Astrocyte of the hippocampus (primary cell): ENCODE measurements around the gene FBXO4.
"Not testable (repeated sequence)": the region's sequence is repeated elsewhere in the genome, so short reads cannot be mapped to it uniquely, and the experiment has no call there.

Experiments
- DNase-seq: peaks from one replicate; pipeline ENCODE4 v3.0.0; 2011; ENCODE audit warnings: low read depth, low spot score

FBXO4 gene

DNA sequence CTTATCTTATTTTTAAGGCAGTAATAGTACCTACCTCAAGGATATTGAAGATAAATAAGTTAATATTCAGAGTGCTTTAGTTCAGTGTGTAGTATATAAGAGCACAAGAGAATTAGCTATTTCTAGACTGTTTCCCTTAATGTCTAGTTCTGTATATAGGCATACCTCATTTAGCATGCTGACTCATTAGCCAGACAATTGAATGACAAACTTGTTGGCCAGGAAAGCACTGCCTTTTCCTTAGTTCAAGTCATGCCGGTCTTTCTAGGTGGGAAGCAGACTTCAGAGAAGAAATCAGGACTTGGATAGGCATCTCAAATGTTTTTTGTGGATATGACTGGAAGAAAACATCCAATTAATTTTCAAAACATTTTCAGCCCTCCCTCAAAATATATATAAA lies 3.2 kb upstream of the FBXO4 start:
- DNase-seq: peak; percentile 59

DNA sequence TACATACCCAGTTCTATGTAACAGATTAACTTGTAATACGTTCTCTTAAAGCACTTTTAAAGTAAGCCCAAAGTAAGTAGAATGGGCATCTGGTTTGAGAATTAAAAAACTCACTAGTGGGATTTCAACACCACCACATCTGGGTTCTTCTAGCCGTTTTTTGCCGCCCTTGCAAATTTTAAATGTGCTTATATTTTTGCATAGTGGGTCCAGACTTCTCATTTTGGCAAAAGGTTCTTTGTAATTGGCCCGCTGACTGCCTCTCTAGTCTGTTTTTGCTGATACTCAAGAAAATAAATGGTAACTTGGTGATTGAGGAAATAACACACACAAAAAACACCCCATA lies 582 bp upstream of the FBXO4 start:
- no peak for DNase-seq

DNA sequence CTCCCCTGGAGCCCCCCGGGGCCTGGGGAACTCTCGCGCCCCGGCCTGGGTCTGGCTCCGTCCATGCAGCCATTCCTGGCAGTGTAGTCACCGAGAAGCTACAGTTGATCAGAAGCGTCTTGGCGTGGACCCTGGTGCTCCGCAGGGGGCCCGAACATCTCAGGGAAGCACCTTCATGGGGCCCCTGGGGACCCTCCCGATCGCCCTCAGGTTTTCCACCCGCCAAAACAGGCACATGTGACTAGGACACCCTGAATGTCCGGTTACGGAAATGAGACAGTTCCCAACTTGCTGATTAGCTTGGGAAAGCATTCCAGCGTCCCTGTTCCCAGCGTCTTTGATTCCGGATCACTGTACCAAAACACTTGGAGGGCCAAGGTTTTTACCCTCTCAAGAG lies 472 bp downstream of the FBXO4 start:
- no peak for DNase-seq

DNA sequence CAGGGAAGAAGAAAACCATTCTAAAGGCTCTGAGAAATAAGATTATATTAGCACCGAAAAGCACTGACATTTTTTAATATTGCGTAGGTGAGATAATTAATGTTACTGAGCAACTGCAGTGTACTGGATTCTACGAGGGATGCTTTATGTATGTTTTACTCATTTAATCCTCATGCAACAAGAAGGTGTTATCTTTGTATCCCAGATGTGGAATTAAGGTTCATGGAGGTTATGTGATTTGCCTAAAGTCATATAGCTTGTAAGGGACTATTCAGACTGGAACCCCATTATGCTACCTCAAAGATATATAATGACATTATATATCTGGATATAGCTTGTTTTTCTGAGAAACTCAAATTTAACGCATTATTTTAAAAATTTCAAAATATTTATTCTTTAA lies 2.5 kb downstream of the FBXO4 start:
- DNase-seq: no peak

DNA sequence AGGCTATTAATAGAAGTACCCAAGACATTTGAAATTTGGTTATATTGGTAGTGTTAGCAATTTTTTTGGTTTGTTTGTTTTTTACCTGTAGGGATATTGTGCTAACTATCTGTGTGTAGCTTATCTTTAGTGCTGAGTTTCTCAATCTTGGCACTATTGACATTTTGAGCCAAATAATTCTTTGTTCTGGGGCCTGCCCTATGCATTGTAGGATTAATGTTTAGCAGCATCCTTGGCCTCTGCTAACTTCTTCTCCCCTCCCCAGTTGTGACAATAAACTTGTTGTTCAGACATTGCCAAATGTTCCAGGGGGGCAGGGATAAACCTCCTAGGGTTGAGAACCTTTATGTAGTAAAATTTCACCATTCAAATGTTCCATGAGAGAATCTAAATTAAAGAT lies 4.0 kb downstream of the FBXO4 start:
- no peak for DNase-seq

DNA sequence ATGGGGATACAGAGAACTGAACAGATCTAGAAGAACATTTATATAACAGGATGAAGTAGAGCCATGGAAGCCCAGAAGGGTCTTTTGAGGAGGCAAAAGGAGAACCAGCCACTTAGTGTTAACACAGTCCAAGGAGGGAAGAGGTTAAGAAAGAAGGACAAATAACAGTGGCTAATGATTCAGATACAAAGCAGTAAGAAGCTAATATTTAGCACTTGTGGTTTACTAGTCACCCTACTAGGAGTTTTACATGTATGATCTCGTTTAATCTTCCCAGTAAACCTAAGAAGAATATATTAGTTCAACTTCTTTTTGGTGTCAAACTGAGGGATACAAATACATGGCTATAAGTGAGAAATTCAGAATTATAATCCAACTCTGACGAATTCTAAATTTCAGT lies 7.7 kb downstream of the FBXO4 start:
- no peak for DNase-seq

DNA sequence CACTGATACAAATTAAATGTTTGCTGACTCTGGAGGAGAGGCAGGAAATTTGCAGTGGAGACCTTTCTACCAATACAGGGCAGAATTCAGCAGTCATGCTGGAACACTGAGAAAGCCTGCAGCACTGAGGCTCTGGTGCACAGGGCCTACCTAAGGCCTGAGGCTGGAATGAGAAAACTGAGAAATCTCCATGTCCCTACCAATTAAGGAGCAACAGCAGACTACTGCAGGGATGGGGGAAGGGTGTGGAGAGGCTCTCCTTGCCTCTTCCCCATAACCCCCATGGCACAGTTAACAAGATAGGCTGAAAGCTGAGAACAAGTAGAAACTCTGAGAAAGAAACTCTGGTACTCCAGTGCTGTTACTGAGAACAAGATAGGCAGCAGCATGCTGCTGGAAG lies 10.5 kb downstream of the FBXO4 start:
- DNase-seq: no peak

DNA sequence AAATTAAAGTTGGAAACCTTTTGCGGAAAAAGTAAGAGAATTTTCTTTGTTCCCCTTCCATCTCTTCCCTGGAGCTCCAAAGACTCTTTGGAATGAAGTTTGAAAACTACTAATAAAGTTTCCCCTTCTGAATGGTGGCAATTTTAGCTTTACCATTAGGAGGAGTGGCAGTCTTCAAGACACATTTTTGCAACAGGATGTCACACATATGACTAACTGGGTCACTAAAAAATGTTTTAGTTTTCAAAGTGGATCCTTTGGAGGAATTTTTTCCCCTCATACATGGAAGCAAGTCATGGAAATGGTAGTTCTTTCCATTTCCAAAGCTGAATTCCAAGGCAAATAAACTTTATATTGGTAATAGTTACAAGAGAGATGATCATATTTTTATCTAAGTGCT lies 15.6 kb downstream of the FBXO4 start:
- DNase-seq: no peak

DNA sequence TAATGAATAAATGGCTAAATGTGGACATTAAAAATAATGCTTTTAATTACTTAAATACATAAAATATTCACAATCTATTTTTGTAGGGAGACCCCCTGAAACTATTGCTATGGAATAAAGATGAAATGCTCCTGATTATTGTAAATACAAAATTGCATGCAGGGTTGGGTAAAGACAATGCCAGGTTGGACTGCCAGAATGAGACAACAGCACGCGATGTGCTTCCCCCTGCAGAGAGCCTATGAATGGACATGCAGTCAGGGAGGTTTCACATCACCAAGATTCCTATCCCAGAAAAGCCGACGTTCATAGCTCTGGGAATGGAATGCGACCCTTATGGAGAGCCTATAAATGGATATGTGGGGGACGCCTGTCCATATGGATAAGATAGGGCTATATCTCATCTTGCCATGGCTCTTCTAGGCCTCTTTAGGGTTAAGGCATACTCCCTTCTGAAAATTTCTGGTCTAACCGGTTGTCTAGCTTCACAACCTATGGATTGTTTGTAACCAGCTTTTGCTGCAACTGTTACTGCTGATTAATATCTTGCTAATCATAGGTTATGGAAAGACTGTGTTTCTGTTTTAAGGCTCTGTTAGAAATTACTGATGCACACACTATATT lies 20.4 kb downstream of the FBXO4 start:
- not testable (repeated sequence) for DNase-seq

DNA sequence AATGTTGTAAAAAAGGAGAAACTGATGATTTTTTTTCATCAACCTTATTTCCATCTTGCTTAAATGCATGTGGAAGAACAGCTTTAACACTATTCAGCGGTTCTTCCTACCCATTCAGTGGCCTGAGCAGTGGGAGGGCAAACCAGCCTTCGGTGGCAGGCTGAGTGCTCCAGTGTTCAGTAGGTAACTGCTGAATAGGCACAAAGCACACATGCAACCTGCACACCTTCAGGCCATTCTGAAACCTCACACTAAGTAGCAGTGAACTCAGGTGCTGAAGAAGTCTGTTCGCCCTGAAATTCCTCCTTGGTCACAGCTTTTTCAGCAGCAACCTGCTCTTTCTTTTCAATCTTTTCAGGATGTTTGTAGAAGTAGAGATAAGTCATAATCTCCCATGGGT lies 26.1 kb downstream of the FBXO4 start:
- DNase-seq: no peak

DNA sequence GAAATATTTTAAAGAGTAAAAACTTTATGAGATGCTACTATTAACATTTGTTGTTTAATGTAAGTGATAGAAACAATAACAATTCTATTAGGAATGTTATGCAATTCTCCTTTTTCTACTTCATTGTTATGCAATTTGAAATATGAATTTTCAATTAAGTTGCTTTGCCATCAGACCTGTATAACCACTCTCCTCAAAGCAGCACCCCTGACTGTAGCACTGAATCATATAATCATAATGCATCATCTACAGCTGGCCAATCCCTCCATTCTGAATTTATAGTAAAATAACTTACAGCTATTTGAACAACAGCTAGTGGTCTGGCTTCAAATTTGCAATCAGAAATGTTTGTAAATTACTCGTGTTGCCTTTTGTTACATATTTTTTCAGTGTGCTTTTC lies 29.2 kb downstream of the FBXO4 start:
- DNase-seq: no peak

DNA sequence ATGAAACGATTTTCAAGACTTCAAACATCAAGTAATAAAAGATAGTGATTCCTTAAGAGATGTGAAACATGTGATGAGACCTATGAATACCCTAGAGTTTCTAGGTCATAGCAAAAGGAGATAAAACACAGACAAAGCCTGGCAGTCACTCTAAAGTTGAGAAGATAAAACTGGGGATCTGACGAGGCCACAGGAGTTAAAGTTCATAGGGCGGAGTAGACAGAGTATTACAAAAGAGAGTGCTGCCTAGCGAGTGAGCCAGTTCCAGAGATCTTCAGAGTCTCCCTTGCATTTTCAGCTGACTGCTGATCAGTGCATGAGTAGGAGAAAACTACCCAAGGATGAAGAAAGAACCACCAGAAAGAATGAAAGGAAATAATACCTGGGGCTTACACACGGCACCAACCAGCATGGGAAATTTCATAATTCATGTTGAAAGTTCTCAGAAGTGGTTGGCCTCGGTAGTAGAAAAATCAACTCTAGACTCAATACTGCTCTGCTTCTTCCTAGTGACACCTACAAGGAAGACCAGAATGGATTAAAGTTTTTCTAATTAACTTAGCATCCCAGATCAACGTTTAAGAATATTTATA lies 30.4 kb downstream of the FBXO4 start:
- no peak for DNase-seq

DNA sequence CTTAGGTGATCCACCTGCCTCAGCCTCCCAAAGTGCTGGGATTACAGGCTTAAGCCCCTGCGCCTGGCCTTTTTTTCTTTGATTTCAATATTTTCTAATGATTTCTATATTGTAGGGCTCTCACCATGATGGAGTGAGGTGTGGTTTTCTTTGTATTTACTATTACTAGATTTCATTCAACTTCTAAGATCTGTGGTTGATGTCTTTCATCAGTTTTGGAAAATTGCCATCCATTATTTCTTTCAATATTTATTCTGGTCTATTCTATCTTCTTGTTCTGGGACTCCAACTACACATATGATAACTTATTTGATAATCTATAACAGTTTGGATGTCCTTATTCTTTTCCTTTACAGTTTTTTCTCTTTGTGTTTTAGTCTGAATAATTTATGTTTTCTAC lies 31.9 kb downstream of the FBXO4 start:
- DNase-seq: no peak

DNA sequence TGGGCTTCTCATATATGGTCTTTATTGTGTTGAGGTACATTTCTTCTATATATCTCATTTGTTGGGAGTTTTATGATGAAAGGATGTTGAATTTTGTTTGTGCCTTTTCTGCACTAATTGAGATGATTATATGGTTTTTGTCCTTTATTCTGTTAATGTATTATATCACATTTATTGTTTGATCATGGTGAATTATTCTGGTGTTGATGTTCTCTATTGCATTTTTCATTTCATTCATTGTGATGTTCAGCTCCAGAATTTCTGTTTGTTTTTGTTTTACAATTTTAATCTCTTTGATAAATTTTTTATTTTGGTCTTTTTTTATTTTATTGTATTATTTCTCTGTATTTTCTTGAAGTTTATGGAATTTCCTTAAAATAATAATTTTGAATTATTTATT lies 35.4 kb downstream of the FBXO4 start:
- DNase-seq: no peak

DNA sequence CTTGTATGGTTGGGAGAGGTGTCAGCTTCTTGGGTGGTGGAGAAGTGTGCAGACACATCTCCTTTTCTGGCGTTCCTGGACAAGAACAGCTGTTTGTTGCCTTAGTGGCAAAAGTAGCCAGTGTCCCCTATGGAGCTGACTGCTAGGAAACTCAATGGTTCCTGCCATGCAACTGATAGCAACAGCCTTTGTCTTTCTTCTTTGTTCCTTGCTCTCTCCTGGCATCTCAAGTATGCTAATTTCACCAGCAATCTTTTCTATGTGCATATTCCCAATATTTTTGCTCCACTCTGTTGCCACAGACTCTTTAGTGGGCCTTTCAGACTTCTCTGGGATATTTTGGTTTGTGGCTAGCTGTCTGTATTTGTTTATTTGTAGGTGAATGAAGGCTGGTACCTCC lies 36.7 kb downstream of the FBXO4 start:
- DNase-seq: no peak

DNA sequence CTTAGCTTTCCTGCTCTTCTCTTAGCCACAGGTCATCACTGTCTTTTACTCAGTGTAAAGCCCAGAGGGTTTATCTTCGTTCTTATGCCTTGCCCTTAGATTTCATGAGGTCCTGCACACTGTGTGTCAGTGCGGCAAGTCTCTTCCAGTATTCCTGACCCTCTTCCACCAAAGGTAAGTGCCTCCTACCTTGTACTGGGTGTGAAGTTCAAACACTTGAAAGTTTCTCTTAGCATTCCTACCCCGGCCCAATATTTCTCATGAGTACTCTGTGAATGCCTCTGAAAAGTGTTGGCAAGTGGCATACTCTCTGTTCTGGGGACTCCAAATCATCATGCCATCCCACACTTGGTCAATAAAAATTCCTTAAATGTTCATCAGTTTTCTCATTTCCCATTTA lies 37.4 kb downstream of the FBXO4 start:
- no peak for DNase-seq

DNA sequence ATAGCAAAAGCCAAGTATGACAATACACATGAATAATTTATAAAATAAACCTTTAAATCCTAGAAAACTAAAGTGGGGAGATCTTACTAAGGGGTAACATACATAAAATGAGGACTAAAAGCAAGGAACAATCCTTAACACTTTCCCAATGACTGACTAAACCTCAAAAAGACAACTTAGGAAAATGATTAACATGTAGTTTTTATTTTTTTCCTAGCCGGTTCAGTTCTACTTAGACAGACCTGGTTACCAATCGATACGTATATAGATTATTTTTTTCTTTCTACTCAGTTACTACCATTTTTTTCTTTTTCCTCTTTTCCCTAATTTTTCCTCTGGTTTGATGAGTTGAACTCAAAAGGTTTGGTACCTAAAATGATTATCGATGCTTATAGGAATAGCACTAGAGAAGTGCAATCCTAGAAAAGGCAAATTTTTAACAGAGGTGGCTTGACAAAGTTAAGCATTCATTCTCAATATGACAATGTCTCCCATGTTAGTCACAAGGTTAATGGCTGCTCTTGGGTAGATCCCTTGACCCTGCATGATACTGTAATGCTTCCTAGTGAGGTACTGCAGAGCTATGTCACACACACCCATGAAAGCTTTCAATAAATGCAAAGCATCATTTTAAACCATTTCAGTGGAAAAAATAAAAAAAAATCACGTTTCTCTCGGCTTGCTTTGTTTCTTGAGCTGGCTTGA lies 41.5 kb downstream of the FBXO4 start:
- no peak for DNase-seq

DNA sequence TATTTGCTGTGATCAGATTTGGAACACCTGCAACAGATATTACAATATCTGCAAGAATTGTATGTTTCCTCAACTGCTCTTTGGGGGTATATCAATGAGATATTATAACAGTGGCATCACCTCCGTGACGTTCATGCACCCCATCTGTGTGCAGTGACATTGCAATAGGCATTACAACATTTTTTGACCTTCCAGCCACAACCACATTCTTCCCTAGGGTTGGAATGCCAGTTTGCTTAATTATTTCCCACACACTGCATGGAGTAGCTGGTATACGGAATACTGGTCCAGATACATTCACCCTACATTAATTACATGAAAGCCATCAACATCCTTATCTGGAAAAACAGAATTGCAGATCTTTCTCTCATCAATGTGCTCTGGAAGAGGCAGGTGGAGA lies 42.3 kb downstream of the FBXO4 start:
- no peak for DNase-seq

DNA sequence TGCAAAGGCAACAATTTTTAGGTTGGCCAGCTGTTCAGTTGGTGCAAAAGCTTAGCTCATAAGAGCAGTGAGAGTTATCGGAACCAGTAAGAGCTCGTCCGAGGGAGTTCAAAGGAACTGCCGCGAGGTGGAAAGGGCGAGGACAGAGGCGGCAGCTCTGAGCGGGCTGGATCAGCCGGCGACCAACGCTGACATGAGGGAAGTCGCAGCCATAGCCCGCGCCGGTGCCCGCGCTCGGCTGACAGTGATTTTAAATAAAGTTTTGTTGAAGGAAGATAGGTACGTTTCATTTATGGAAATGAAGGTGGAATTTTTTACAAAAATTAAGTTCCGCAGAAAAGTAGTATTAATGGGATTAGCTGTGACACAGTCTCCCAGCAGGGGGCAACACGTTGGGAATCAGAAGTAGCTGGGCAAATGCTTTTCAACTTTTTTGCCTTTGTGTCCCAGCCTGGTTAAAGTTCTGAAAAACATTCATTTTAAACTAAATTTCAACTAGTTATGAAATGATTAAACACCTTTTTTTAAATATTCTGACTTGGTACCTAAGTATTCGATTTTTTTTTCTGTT lies 43.2 kb downstream of the FBXO4 start:
- no peak for DNase-seq

DNA sequence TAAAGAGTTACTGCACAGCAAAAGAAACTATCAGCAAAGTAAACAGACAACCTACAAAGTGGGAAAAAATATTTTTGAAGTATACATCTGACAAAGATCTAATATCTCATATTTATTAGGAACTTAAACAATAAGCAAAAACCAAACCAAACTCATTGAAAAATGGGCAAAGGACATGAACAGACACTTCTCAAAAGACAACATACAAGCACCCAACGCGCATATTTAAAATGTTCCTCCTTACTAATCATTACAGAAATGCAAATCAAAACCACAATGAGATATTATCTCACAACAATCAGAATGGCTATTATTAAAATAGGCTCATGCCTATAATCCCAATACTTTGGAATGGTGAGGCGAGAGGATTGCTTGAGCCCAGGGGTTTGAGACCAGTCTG lies 48.0 kb downstream of the FBXO4 start:
- no peak for DNase-seq

DNA sequence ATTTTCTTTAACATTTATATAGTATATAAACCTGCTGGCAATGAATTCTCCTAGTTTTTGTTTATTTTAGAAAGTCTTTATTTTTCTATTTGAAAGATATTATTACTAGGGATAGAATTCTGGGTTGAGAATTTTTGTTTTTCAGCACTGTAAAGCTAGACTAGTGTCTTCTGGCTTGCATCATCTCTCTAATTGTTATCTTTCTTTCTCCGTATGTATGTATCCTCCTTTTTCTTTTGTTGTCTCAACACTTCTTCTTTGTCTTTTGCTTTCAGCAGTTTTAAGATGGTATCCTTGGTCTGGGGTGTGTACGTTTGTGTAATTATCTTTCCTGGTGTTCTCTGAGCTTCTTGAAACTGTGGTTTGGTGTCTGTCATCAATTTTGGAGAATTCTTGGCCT lies 48.8 kb downstream of the FBXO4 start:
- DNase-seq: no peak

DNA sequence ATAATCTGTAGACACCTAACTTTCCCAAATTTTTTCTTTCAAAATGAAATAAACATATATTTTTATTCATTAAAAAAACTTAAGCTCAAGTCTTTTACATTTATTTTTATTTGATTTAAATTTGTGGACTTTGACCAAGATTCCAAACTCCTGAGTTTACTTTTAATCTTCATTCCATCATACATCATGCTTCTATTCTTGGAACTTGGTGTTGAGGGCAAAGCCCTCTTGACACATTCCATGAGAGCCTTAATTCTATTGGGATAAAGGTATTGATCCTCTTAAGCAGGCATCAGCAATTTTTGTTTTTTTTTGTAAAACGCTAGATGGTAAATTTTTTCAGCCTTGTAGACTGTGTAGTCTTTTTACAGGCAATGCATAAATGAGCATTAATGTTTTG lies 53.6 kb downstream of the FBXO4 start:
- peak; percentile 1 for DNase-seq

DNA sequence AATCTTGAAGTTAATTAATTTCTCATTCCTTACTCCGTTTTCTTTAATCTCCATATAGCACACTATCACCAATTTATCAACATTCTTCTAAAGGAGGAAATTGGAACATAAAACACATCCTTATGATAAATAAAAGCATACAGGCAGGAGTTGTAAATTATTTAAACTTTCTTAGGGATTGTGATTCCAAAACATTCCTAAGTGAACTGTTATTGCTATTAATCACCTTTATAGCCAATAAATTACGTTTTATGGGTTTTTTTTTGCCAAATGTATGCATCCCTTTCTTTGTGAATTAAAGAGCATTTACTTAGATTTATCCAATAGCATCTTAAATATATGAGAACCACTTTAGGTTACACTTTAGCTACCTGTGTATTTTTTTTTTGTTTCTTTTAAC lies 55.3 kb downstream of the FBXO4 start:
- no peak for DNase-seq
